NK-92 treated with Interleukin-12 subunit alpha and Interleukin-12 subunit beta, amount 100 ng/mL, for 24 hours (cell line): ENCODE results near the gene BID.
"Not testable (repeated sequence)": the region's sequence is repeated elsewhere in the genome, so short reads cannot be mapped to it uniquely, and the experiment has no call there.

Source experiments
- DNase-seq: peaks from one replicate; lab custom pipeline; 2025; lab: John Stamatoyannopoulos, UW

Gene BID

GRCh38 chr22:17769716-17770082 lies 4.6 kb downstream of the BID start:
- no peak for DNase-seq

GRCh38 chr22:17769013-17769715 lies 5.1 kb downstream of the BID start:
- no peak for DNase-seq

DNA sequence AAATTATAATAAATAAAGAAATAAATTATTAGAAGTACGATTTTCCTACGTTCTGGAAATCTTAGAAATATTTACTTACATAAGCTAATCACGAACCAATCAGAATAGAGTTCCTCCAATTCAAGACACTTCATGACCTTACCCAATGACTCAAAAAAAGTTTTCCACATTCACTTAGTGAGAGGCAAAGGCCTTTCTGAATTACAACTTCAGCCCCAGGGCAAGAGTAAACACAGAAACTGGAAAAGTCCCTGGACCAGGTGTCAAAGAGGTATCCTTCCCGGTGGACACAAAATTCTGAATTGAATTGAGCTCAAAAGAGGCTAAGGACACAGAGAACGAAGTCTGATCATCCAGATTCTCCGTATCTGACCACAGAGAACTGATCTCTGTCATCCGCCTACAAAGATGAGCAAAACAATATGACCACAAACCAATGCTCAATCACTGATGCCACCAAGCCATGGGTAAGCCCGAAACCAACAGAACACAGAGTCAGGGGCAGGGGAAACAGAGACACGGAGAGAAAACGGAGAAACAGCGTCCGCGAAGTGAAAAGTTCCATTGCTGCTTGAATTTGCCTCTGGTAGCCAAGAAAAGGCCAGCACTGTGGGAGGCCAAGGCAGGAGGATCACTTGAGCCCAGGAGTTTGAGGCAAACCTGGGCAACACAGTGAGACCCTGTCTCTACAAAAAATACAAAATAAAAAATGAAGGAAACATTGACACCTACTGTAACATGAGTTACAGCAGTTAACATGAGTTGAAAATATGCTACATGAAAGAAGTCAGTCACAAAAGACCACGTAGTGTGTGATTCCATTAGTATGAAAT lies 6.8 kb downstream of the BID start:
- no peak for DNase-seq

DNA sequence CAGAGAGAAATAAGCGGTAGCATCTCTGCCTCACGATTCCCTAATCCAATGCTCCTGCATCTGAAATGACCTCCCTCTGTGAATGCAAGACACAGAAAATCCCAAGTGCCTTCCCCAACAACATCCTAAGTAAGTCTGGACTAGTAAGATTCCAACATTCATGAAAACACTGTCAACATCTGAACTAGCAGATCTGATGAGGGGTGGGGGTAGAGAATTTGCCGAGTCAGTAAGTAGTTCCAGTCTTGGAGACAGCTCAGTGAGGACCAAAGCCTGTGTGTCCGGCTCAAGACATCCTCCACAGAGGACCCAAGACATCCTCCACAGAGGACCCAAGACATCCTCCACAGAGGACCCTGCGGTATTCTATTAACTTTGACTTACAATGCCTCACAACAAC lies 9.4 kb downstream of the BID start:
- not testable (repeated sequence) for DNase-seq

DNA sequence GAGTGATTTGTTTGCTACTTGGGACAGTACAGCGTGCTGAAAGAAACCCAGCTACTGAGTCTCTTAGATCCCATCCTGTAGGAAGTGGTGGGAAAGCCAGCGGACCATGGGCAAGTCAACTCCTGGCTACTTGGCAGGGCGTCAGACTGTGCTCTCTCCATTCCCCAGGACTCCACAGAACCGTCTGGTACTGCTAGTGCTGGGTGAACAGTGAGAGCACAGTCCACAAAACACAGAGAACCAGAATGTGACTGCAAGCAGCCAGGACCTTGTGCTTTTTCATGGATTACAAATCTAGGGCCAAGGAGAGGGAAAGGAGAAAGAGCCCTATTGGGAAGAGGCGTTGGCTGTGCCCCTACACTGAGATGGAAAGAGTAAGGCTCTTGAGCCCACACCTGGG lies 10.2 kb downstream of the BID start:
- DNase-seq, result no peak

DNA sequence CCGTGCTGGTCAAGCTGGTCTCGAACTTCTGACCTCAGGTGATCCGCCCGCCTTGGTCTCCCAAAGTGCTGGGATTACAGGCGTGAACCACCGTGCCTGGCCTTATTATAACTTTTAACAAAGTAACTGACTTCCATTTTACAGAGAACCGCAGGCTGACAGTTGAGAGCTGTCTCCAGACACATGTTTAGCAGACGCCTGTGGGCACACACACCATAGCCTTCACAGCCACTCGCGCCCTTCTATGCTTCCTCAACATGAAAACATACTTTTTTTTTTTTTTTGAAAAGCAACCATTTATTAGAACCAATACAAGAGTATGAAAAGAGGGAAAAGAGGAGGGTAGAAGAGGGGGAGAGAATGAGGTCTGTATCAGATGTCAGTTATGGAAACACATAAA lies 10.8 kb downstream of the BID start:
- not testable (repeated sequence) for DNase-seq

GRCh38 chr22:17761138-17761488 lies 13.2 kb downstream of the BID start:
- no peak for DNase-seq

GRCh38 chr22:17754233-17754925 lies 19.9 kb downstream of the BID start:
- no peak for DNase-seq

GRCh38 chr22:17753401-17753989 lies 20.8 kb downstream of the BID start:
- no peak for DNase-seq

DNA sequence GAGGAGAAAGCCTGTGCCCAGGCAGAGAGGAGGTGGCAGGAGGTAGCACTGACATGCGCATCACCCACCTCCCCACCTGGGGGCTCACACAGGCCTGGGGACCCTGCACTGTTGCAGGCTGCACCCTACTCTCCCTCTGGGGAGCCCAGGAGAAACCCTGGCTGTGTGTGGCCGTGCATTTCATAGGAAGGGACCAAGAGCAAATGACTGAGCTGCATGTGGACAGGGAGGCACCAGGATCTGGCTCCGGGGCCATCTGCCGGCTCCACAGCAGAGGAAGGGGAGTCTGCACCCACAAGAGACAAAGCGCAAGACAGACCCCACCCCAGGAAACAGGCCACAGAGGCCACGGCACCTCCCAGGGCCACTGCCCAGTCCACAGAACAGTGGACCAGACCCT lies 22.7 kb downstream of the BID start:
- DNase-seq, result no peak

GRCh38 chr22:17749605-17750395 lies 24.5 kb downstream of the BID start:
- no peak for DNase-seq

DNA sequence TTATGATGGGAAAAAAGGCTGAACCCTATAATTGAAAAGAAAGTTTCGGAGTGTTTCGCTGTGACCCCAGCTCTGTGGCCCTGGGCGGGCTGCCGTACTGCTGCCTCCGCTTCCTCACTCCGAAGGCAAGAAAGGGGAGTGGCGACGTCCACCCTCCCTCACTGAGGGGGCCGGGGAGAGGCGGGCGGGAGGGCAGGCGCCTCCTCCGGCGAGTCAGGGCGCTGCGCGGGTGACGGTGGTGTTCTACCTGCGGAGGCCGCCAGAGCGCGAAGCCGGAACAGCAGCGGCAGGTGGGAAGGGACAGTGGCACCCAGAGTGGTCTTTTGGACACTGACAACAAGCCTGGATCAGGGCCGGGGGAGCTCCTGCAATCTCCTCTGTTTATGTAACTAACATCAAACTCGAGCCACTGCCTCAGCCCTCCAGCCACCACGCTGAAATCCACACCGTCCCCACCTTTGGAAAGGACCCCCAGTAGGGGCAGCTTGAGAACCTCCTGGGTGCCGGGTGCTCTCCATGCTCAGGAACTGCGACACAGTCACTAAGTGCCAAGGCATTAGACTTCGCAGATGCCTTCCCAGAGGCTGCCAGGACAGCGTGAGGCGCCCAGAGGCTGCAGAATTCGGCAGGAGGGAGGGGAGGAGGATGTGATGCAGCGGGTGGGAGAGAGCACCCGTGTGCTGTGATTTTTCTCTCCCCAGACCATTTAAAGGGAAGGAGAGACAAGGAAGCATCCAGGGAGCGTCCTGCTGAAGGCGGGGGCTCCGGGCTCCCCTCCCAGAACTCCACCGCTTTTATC lies 25.5 kb downstream of the BID start:
- DNase-seq, result no peak

DNA sequence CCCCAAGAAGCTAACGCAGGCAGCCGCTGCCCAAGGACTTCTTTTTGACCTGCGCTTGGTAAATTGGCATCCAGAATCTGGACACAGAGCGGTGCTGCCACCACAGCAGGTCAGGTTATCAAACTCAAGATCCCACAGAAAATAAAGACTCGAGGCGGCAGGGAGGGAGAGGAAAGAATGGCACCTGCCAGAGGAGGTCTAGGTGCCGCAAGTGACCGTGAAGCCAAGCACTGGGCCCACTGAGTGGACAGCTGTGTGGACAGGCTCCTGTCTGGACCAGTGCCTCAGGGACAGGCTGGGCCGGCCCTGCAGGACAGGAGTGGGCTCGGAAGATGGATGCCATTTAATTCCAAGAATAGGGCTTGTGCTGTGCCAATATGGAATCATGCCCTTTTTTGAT lies 27.4 kb downstream of the BID start:
- DNase-seq, result no peak

GRCh38 chr22:17744430-17744829 lies 29.8 kb downstream of the BID start:
- DNase-seq, result no peak

GRCh38 chr22:17743661-17744411 lies 30.4 kb downstream of the BID start:
- no peak for DNase-seq

GRCh38 chr22:17742527-17742902 lies 31.8 kb downstream of the BID start:
- DNase-seq, result peak; percentile 33

- DNase-seq, result no peak
Measured at GRCh38 chr22:17741866-17742526, 32.3 kb downstream of the BID start.

DNA sequence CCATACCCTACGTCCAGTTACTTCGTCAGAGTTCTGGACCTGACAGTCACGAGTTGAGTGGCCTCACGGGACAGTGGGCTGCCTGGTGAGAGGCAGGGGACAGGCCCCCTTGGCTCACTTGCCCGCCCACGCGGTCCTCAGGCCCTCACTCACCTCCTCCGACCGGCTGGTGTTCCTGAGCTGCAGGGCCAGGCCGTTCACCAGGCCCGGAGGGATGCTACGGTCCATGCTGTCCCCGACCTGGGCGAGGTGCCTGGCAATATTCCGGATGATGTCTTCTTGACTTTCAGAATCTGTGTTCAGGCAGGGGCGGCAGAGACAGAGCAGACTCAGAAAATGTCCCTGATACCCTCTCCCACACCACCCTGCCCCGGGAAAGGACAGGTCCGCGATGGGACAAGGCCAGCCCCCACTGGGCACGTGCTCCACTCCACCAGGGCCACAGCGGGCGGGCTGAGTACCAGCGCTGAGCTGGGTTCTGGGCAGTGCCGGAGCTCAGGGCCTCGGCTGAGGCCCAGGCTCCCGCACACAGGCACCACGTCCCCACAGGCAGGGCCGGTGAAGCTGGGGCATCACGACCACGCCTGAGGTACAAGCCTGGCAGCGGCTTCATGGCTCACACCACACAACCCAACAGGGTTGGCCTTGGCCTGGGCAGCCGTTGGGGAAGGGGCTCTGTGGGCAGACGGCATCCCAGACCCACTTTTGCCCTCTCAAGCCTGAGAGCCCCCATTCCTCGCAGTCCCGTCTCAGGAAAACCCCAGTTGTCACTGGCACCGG lies 34.9 kb downstream of the BID start:
- no peak for DNase-seq
